GM12874 (cell line): ENCODE data around the gene GLB1L3.

Experiments used
- TF ChIP-seq, protein P1 (sequence below): IDR thresholded peaks from 2 replicates; pipeline ENCODE4 v1.5.1; 2011; ENCODE audit warnings: low read depth, mild to moderate bottlenecking, control low read depth, low read length, moderate library complexity; ENCODE audit not compliant: insufficient read depth

The GLB1L3 gene

DNA sequence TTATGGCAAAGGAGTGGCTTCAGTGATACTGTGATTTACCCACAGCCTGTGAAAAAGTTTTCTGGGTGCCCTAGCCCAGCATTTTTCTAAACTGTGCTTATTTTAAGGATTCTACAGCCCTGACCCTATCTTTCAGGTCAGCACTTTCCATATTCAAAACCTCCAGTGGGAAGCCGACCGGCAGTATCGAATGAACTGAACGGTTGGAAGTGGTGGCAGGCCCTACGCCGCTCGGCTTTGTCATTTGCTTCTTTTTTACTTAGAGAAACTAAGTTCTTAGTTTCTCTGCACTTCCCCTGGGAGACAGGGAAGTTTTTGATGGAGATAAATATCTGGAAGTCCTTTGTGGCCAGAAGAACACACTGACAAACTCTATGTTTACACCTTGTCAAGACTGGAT, 56.6 kb downstream of the GLB1L3 start:
- TF ChIP-seq, protein P1, sequence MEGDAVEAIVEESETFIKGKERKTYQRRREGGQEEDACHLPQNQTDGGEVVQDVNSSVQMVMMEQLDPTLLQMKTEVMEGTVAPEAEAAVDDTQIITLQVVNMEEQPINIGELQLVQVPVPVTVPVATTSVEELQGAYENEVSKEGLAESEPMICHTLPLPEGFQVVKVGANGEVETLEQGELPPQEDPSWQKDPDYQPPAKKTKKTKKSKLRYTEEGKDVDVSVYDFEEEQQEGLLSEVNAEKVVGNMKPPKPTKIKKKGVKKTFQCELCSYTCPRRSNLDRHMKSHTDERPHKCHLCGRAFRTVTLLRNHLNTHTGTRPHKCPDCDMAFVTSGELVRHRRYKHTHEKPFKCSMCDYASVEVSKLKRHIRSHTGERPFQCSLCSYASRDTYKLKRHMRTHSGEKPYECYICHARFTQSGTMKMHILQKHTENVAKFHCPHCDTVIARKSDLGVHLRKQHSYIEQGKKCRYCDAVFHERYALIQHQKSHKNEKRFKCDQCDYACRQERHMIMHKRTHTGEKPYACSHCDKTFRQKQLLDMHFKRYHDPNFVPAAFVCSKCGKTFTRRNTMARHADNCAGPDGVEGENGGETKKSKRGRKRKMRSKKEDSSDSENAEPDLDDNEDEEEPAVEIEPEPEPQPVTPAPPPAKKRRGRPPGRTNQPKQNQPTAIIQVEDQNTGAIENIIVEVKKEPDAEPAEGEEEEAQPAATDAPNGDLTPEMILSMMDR: no peak

DNA sequence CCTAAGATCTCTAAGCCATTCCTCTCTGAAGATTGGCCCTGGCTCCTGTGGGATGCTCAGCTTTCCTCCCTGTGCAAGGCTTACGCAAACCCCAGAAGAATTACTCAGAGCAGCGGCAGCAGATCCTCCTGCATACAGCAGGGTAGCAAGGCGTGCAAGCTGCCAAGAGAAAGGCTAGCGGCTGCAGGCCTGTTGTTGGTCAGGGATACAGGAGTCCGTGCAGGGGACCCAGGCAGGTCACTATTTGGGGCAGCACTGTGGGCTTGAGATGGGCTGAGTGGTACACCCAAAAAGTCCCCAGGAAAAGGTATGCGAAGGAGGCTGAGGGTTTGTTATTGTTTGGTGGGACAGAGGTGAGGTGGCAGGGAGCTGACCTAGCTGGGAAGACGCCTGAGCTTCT, 57.1 kb downstream of the GLB1L3 start:
- TF ChIP-seq, protein P1: no peak

DNA sequence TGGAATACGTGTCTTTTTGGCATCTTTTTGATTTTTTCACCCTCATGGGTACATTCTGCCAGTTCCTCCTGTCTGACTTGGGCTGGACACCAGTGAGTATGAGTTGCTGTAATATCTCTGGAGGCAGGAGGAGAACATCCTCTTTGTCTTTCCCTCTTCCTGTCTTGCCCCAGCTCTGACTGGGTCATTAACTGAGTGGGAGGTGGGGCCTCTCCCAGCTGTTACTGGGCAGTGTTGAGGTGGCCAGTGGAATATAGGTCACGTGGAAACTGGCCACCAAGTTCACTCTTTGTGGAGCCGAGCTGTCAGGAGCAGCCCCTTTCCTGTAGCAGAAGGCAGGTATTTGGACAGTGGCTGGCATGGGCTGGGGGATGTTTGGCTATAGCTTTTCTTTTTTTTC, 57.8 kb downstream of the GLB1L3 start:
- TF ChIP-seq, protein P1: no peak

DNA sequence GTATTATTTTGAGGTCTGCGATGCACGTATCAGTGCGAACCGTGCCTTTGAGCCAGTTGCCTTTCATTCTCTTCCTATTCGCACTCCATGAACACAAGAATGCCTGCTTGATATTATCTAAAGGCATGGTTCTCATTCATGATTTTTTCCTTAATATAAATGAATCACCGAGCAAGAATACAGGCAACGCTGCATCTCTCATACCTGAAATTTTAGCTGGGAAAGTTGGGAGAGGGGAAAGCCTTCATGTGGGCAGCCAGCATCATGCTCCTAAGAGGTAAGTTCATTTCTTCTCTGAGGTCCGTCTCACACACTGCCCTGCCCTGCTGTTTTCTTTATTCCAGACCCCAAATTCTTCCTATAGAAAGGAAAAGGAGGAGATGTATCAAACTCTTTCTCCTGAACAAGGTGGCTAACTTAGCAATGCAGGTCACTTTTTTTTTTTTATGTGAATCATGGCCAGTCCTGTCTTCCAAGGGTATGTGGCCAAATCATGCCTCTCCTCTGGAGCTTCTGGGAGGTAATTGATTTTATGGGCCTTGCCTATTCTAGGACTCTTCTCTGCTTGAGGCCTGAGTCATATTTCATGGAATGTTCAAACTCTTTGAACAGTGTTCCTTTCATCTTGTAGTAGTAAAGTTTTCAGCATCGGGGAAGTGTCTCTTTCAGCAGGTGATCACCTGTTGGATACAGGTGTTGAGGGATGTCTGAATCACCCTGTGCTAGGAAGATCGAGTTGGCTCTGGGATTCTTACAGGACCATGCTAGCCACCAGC, 58.8 kb downstream of the GLB1L3 start:
- TF ChIP-seq, protein P1: no peak

DNA sequence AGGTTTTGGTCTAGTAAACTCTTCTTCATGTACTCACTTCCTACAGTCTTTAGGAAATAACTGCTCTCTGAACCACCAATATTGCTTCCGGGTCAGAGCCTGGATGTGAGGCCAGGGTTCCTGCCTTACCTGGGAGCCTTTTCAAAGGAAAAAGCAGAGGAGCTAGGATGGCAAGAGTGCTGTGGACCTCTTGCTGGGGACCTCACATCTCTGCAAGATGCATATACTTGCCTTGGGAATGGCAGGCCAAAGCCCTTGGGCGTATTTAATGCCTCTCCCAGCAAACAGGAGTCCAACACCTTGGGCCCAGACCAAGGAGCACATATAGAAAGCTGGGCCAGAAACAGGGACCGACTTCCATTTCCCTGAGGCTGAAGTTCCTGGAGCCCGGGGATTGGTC, 60.9 kb downstream of the GLB1L3 start:
- TF ChIP-seq, protein P1: no peak

DNA sequence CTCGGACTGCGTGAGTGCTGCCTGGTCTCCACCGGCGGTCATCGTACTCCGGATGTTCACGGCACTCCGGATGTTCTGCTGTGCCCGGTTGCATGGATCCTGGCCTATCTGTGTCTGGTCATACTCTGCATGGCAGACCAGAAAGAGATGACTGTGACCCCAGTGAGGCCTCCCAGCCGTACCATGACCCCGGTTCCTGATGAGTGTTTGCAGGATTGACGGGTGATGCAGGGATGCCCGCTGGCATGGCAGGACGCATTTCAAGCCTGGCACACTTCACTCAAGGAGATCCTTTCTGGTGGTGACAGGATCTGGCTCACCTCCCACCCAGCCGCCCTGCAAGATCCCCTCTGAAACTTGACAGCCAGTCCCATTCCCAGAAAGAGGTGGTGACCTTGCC, 61.9 kb downstream of the GLB1L3 start:
- TF ChIP-seq, protein P1: no peak

DNA sequence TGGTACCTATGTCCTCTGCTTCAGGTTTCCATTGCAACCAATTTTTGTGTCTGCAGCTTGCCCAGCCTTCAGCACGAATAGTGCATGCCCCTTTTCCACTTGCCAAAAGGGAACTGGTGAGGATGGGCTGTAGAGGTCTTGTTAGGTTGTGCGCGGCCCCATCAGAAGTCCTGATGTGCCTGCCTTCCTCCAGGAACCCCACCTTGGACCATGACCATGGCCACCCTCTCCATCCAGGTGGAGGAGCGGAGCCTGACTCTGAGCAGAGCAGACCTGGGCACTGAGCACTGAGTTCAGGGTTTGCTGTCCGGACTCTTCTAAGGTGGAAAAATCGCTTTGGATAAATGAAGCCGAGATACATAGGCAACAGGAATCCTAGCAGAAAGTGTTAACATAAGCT, 62.5 kb downstream of the GLB1L3 start:
- TF ChIP-seq, protein P1: no peak
